A549 (cell line): ENCODE measurements around the gene HRH2. TPM values are rescaled to one million over a fixed set of nuclear protein-coding genes. Genes with fewer than 3 reads are reported as not detected.

ENCODE experiments used
- ATAC-seq, 2 experiments: fragments of 200-7000 bp in 1 of 2; fragments of >200 bp in 1 of 2; cut with Nextera tagmentation in 1 of 2; cut with Tn5 transposase in 1 of 2; 3 replicates each; pipeline versions ENCODE4 v1.8.0 to v1.9.1; 2018 to 2020; ENCODE audit warnings: mild to moderate bottlenecking in 1 of 2, moderate library complexity in 1 of 2
- CTCF ChIA-PET: fragments of 300-600 bp; sonication (Branson Sonifier 250); formaldehyde crosslinking; extraction: SDS; loops from one replicate; lab custom pipeline; 2021; ENCODE audit warnings: antibody characterized with exemption, inconsistent platforms; lab: Yijun Ruan, JAX
- POLR2A ChIA-PET: fragments of 350-600 bp; formaldehyde crosslinking; extraction: SDS; loops from one replicate; lab custom pipeline; 2021; ENCODE audit warnings: antibody characterized with exemption, inconsistent platforms; lab: Yijun Ruan, JAX
- DNase-seq, 2 experiments: peaks; one replicate each; pipeline versions ENCODE4 v3.0.0 to v3.0.0-alpha.2; 2011 to 2016; ENCODE audit warnings: low read depth in 1 of 2, low spot score in 1 of 2
- FAIRE-seq: peaks from 2 replicates; lab custom pipeline; 2011; peaks lifted over from hg19 to GRCh38; lab: Jason Lieb, UNC
- H3K27ac ChIP-seq, 2 experiments: fragments of >200 bp; sonication (Bioruptor Twin); formaldehyde crosslinking; 3 replicates each; pipeline ENCODE4 v1.5.1; 2016 to 2017
- H3K4me1 ChIP-seq: fragments of >200 bp; sonication (Bioruptor Twin); formaldehyde crosslinking; 3 replicates; pipeline ENCODE4 v1.6.1; 2016
- H3K4me2 ChIP-seq: fragments of >200 bp; sonication (Bioruptor Twin); formaldehyde crosslinking; 3 replicates; pipeline ENCODE4 v1.6.1; 2016
- H3K4me3 ChIP-seq: fragments of >200 bp; sonication (Bioruptor Twin); formaldehyde crosslinking; 3 replicates; pipeline ENCODE4 v1.5.1; 2016
- H3K9me3 ChIP-seq: fragments of >200 bp; sonication (Bioruptor Twin); formaldehyde crosslinking; 3 replicates; pipeline ENCODE4 v1.6.1; 2016
- BHLHE40 ChIP-seq: IDR thresholded peaks from 2 replicates; pipeline ENCODE4 v1.6.1; 2012; ENCODE audit warnings: low read depth, low read length, inconsistent platforms
- CHD2 ChIP-seq: fragments of 150-350 bp; IDR thresholded peaks from 2 replicates; pipeline ENCODE4 v1.6.1; 2014; ENCODE audit warnings: low read length; ENCODE audit not compliant: partially characterized antibody
- EP300 ChIP-seq, 2 experiments: fragments of >200 bp; sonication (Bioruptor Twin); formaldehyde crosslinking; IDR thresholded peaks; 2 replicates in 1 of 2; 3 replicates in 1 of 2; pipeline ENCODE4 v1.6.1; 2016 to 2017
- FOSL2 ChIP-seq, 2 experiments: fragments of 450-650 bp in 1 of 2; fragments of >200 bp in 1 of 2; sonication (Bioruptor Twin) in 1 of 2; formaldehyde crosslinking; IDR thresholded peaks; 2 replicates each; pipeline versions ENCODE4 v1.5.0 to v1.6.1; 2016 to 2020; ENCODE audit warnings: mild to moderate bottlenecking in 1 of 2, moderate library complexity in 1 of 2
- HMGXB4 ChIP-seq: fragments of 250-450 bp; sonication (Bioruptor Pico); IDR thresholded peaks from 2 replicates; pipeline ENCODE4 v1.5.0; 2021; ENCODE audit warnings: mild to moderate bottlenecking, moderate library complexity, borderline replicate concordance
- KDM5A ChIP-seq: fragments of 200-600 bp; sonication (generic); IDR thresholded peaks from 2 replicates; pipeline ENCODE4 v1.6.1; 2016; ENCODE audit warnings: antibody characterized with exemption, mild to moderate bottlenecking
- MAFK ChIP-seq: fragments of 450-650 bp; IDR thresholded peaks from 2 replicates; pipeline ENCODE4 v1.6.1; 2014; ENCODE audit not compliant: partially characterized antibody
- NFE2L2 ChIP-seq: fragments of 150-350 bp; conservative IDR thresholded peaks from 2 replicates; pipeline ENCODE4 v1.6.1; 2014; ENCODE audit warnings: low read length
- POLR2AphosphoS2 ChIP-seq: conservative IDR thresholded peaks from 2 replicates; pipeline ENCODE4 v1.6.1; 2012; ENCODE audit warnings: low read length, improper control_type of control experiment, inconsistent platforms
- RCOR1 ChIP-seq: fragments of 150-350 bp; IDR thresholded peaks from 2 replicates; pipeline ENCODE4 v1.6.1; 2014; ENCODE audit warnings: antibody characterized with exemption, low read length, low read depth
- REST ChIP-seq: fragments of 200-600 bp; sonication (generic); IDR thresholded peaks from 2 replicates; pipeline ENCODE4 v1.6.1; 2016; ENCODE audit warnings: antibody characterized with exemption, mild to moderate bottlenecking, moderate library complexity
- RNF2 ChIP-seq: fragments of 200-600 bp; sonication (generic); IDR thresholded peaks from 2 replicates; pipeline ENCODE4 v1.6.1; 2016; ENCODE audit warnings: low read depth, mild to moderate bottlenecking, antibody characterized with exemption, moderate library complexity, borderline replicate concordance
- SREBF2 ChIP-seq: fragments of 450-650 bp; IDR thresholded peaks from 2 replicates; pipeline ENCODE4 v1.6.1; 2014; ENCODE audit warnings: mild to moderate bottlenecking, moderate library complexity
- TFCP2L1 ChIP-seq: fragments of 250-450 bp; sonication (Bioruptor Pico); IDR thresholded peaks from 2 replicates; pipeline ENCODE4 v1.5.0; 2021; ENCODE audit warnings: mild to moderate bottlenecking
- ZNF302 ChIP-seq: fragments of 250-450 bp; sonication (Bioruptor Pico); IDR thresholded peaks from 2 replicates; pipeline ENCODE4 v1.9.0; 2021; ENCODE audit warnings: inconsistent platforms, mild to moderate bottlenecking, moderate library complexity
- ZSCAN20 ChIP-seq: fragments of 250-450 bp; sonication (Bioruptor Pico); IDR thresholded peaks from 2 replicates; pipeline ENCODE4 v1.8.0; 2022; ENCODE audit warnings: mild to moderate bottlenecking, moderate library complexity
- WGBS: methylation state at CpG from one replicate; pipeline ENCODE4 v1.1.6; 2017; ENCODE audit errors: missing lambda C conversion rate; 5-methylcytosine and 5-hydroxymethylcytosine counted together
- polyA plus RNA-seq, 4 experiments: library from polyadenylated mRNA; depleted of rRNA in 3 of 4; stranded (reverse); fragments of >200 nt; fragmentation: RNase III in 1 of 4; extraction: RNeasy Plus Mini Kit Qiagen cat#74134 plus additional on column Dnase treatment in 1 of 4; gene quantifications; 2 replicates in 3 of 4; 3 replicates in 1 of 4; pipeline ENCODE4 v1.2.3, GENCODE V29; 2011 to 2017
- TF ChIP-seq, protein P1 (sequence below): IDR thresholded peaks from 2 replicates; pipeline ENCODE4 v1.6.1; 2012

HRH2 gene
- polyA plus RNA-seq, 2 of the 4 experiments (the other 2 are of a cell fraction): 0.58 to 0.62 TPM

GRCh38 chr5:175701797-175702196 is 43.9 kb downstream of the HRH2 start:
- POLR2A ChIA-PET: no interaction called here
- TF ChIP-seq FOSL2 (IDR thresholded peaks at IDR 0.05): no peak
- TF ChIP-seq FOSL2 (CRISPR knock-in tag; IDR thresholded peaks at IDR 0.05): no peak
- no peak for TF ChIP-seq RNF2
- TF ChIP-seq ZSCAN20 (CRISPR knock-in tag): no peak
- no peak for TF ChIP-seq POLR2AphosphoS2
- TF ChIP-seq SREBF2: no peak
- TF ChIP-seq TFCP2L1 (CRISPR knock-in tag): no peak
- no peak for TF ChIP-seq RCOR1
- TF ChIP-seq KDM5A: no peak
- TF ChIP-seq ZNF302 (CRISPR knock-in tag): no peak
- no peak for TF ChIP-seq REST
- TF ChIP-seq, protein P1, sequence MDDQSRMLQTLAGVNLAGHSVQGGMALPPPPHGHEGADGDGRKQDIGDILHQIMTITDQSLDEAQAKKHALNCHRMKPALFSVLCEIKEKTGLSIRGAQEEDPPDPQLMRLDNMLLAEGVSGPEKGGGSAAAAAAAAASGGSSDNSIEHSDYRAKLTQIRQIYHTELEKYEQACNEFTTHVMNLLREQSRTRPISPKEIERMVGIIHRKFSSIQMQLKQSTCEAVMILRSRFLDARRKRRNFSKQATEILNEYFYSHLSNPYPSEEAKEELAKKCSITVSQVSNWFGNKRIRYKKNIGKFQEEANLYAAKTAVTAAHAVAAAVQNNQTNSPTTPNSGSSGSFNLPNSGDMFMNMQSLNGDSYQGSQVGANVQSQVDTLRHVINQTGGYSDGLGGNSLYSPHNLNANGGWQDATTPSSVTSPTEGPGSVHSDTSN: no peak
- Histone ChIP-seq H3K4me3 (no peak overlapping the region), H3K4me1 (no peaks in the 10 kb centered on the region), H3K9me3 (peaks cover 8% of the 10 kb centered on the region; the same call in 2 of the 3 replicates), H3K4me2 (no peak overlapping the region), H3K27ac (no peak overlapping the region)
- no peak for ATAC-seq
- CTCF ChIA-PET: interaction anchor here (1.0 to 2.7 kb wide), 7 partner anchors 11 to 791 kb away, joined by 3 to 16 read pairs (median 4); no protein-coding TSS in a partner anchor
- FAIRE-seq: no peak
- WGBS: 55% methylated on average over 12 of the region's 12 CpGs
- no peak for DNase-seq

- Histone ChIP-seq H3K4me3 (no peak overlapping the region), H3K9me3 (peaks cover 8% of the 10 kb centered on the region; the same call in 2 of the 3 replicates), H3K27ac (no peak overlapping the region), H3K4me1 (no peaks in the 10 kb centered on the region), H3K4me2 (no peak overlapping the region)
- ATAC-seq (no peak), FAIRE-seq (no peak), DNase-seq (no peak)
- TF ChIP-seq, protein P1: no peak
- TF ChIP-seq NFE2L2 (no peak), HMGXB4 (CRISPR knock-in tag) (no peak), CHD2 (no peak), BHLHE40 (no peak), MAFK (no peak), EP300 (IDR thresholded peaks at IDR 0.05) (no peak), ZNF302 (CRISPR knock-in tag) (no peak)
- CTCF ChIA-PET: interaction anchor here (0.6 to 1.6 kb wide), 4 partner anchors 10 to 127 kb away, joined by 3 to 4 read pairs (median 4); no protein-coding TSS in a partner anchor
- POLR2A ChIA-PET: no interaction called here
- 45% methylated on average over 5 of the region's 6 CpGs for WGBS
Measured at GRCh38 chr5:175706499-175706898, 48.6 kb downstream of the HRH2 start.
